Transverse colon (tissue), 4 donors: ENCODE data around the gene CCDC88B. TPM values are rescaled to one million over a fixed set of nuclear protein-coding genes. Genes with fewer than 3 reads are reported as not detected.

ENCODE experiments used
- DNase-seq: peaks from one replicate; pipeline ENCODE4 v3.0.0-alpha.2; 2019
- H3K27ac ChIP-seq, 4 donors: fragments of 200-600 bp; sonication (generic); 2 replicates each; pipeline ENCODE4 v1.5.1; 2016 to 2018; ENCODE audit warnings: inconsistent platforms in 4 of 4
- H3K27me3 ChIP-seq: fragments of 200-600 bp; sonication (generic); 2 replicates; pipeline ENCODE4 v1.5.1; 2017; ENCODE audit warnings: inconsistent platforms
- H3K36me3 ChIP-seq, 4 donors: fragments of 200-600 bp; sonication (generic); 2 replicates each; pipeline ENCODE4 v1.5.1; 2017 to 2019; ENCODE audit warnings: inconsistent platforms in 4 of 4
- H3K4me1 ChIP-seq, 4 donors: fragments of 200-600 bp; sonication (generic); 2 replicates each; pipeline ENCODE4 v1.5.1; 2017 to 2020; ENCODE audit warnings: inconsistent platforms in 4 of 4
- H3K4me3 ChIP-seq, 4 donors: fragments of 200-600 bp; sonication (generic); 1 replicate in 1 of 4; 2 replicates in 3 of 4; pipeline versions ENCODE4 v1.5.1 to v1.6.1; 2017 to 2019; ENCODE audit warnings: inconsistent platforms in 4 of 4
- H3K9me3 ChIP-seq, 2 donors: fragments of 200-600 bp; sonication (generic); 2 replicates each; pipeline ENCODE4 v1.5.1; 2017 to 2019; ENCODE audit warnings: inconsistent platforms in 2 of 2
- EP300 ChIP-seq: sonication (generic); formaldehyde crosslinking; IDR thresholded peaks from one replicate; pipeline ENCODE4 v1.6.1; 2017; ENCODE audit warnings: antibody characterized with exemption, low read depth
- POLR2A ChIP-seq: fragments of 450-650 bp; IDR thresholded peaks from one replicate; pipeline ENCODE4 v1.6.1; 2016; ENCODE audit warnings: antibody characterized with exemption, mild to moderate bottlenecking, moderate library complexity
- POLR2AphosphoS5 ChIP-seq, 3 donors: sonication (generic); formaldehyde crosslinking; IDR thresholded peaks; one replicate each; pipeline ENCODE4 v1.6.1; 2016; ENCODE audit warnings: antibody characterized with exemption in 3 of 3
- WGBS, 2 donors: methylation state at CpG; one replicate each; pipeline ENCODE4 v1.1.5; 2018; ENCODE audit warnings: low coverage in 1 of 2; 5-methylcytosine and 5-hydroxymethylcytosine counted together
- in situ Hi-C, 4 donors: fragments of 200-750 bp; cut with MboI; loops; one replicate each; pipeline versions ENCODE4 v1.15.0 to v1.15.1; 2017; ENCODE audit warnings: low sequenced_read_pairs in 3 of 4, low pct_ligation_motif_present in 1 of 4, low pct_unique_long_range_greater_than_20kb in 1 of 4
- intact Hi-C: fragments of 100-400 bp; cut with DNase I; formaldehyde crosslinking; loops from one replicate; pipeline ENCODE4 v1.15.1; 2023; ENCODE audit warnings: low total_unique reads
- total RNA-seq, 4 donors: library from RNA; depleted of rRNA; stranded (reverse); fragments of >200 nt; gene quantifications; one replicate each; pipeline ENCODE4 v1.1.0, GENCODE V29; 2016
- TF ChIP-seq, protein P1 (sequence below), 5 experiments: fragments of 200-600 bp in 3 of 5; fragments of 450-650 bp in 2 of 5; sonication (generic) in 3 of 5; IDR thresholded peaks; 1 replicate in 2 of 5; 2 replicates in 3 of 5; pipeline ENCODE4 v1.5.1; 2016 to 2017; ENCODE audit warnings: antibody characterized with exemption in 5 of 5, inconsistent platforms in 3 of 5, mild to moderate bottlenecking in 2 of 5, moderate library complexity in 1 of 5

CCDC88B gene
- total RNA-seq, 4 donors from 2014 or later = 24.8 to 203 (median 47.1) TPM

DNA sequence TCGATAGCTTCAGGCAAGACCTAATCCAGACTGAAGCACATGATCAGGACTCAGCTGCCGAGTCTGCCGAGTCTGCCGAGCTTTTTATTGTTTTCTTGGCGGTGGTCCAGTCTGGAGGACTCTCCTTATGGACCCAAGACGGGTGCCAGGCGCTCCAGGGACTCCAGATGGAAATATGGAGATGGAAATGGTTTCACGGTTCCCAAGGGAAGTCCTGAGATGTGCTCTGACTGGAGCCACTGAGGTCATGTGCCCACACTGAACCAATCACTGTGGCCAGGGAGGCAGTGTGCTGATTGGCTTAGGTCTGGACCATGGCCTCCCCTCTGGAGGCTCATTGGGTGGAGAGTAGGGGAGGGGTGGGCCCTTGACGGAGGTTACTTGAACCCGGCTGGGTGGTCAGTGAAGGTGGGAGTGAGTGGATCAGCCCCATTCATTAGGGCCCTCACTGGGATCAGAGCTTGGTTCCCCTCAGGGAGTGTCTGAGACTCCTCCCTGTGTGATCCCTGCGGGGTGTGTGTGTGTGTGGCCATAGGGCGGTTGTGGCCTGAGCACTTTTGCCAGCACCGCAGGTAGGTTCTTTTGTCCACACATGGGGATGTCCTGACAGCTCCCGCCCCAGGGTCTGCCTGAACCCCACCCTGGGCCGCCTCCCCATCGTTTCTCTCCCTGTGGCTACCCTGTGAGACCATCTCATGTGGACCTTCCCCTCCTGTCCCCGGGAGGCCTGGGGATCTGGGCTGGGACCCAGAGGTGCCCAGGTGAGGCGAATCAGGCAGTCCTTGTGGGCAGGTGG is 33.0 kb downstream of the CCDC88B start:
- peaks cover 0 to 16% (median 6%) of the 10 kb centered on the region in 4 donors for H3K36me3 ChIP-seq
- H3K27me3 ChIP-seq = no peaks in the 10 kb centered on the region
- no peaks in the 10 kb centered on the region for H3K9me3 ChIP-seq
- TF ChIP-seq EP300 (no peak), POLR2A (no peak), POLR2AphosphoS5 (IDR thresholded peaks at IDR 0.05) (no peak)
- TF ChIP-seq, protein P1, sequence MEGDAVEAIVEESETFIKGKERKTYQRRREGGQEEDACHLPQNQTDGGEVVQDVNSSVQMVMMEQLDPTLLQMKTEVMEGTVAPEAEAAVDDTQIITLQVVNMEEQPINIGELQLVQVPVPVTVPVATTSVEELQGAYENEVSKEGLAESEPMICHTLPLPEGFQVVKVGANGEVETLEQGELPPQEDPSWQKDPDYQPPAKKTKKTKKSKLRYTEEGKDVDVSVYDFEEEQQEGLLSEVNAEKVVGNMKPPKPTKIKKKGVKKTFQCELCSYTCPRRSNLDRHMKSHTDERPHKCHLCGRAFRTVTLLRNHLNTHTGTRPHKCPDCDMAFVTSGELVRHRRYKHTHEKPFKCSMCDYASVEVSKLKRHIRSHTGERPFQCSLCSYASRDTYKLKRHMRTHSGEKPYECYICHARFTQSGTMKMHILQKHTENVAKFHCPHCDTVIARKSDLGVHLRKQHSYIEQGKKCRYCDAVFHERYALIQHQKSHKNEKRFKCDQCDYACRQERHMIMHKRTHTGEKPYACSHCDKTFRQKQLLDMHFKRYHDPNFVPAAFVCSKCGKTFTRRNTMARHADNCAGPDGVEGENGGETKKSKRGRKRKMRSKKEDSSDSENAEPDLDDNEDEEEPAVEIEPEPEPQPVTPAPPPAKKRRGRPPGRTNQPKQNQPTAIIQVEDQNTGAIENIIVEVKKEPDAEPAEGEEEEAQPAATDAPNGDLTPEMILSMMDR (IDR thresholded peaks at IDR 0.05) = no peak
- 62% methylated on average over 16 of the region's 18 CpGs; no CpG with 5 or more reads in 1 of the 2 donors for WGBS, 2 donors
- peaks cover 0 to 4% (median 2%) of the 10 kb centered on the region in 4 donors for H3K4me1 ChIP-seq
- intact Hi-C loops (no loop called here), in situ Hi-C loops (no loop called here)
- H3K27ac ChIP-seq = no peak overlapping the region
- no peak for DNase-seq
- H3K4me3 ChIP-seq = peak overlapping the region in 2 of 4 donors; percentile 5 to 32

DNA sequence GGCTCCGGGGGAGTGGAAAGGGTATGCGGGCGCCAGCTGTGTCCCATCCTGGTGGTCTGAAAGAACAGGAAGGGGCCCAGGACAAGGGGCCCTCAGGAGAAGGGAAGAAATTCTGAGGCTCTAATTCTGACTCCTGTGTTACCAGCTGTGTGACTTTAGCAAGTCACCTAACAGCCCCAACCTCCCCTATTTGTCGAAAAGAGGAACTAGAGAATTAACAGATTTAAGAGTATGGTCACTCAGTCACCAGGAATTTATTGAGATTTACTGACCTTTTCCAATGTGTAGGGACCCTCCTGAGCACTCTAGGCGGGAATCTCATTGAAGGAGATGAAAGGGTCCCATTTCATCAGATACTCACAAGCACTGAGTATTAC is 33.6 kb downstream of the CCDC88B start:
- no peak for DNase-seq
- Histone ChIP-seq H3K4me3 (peak overlapping the region in 1 of 4 donors; percentile 32), H3K4me1 (peaks cover 0 to 9% (median 2%) of the 10 kb centered on the region in 4 donors), H3K27me3 (no peaks in the 10 kb centered on the region), H3K27ac (no peak overlapping the region), H3K9me3 (no peaks in the 10 kb centered on the region), H3K36me3 (peaks cover 0 to 16% (median 3%) of the 10 kb centered on the region in 4 donors)
- in situ Hi-C loops = no loop called here
- whole genome bisulfite sequencing, 2 donors = 60 to 62% methylated on average over 1 to 4 of the region's 5 CpGs
- TF ChIP-seq EP300 = no peak
- TF ChIP-seq, protein P1 (IDR thresholded peaks at IDR 0.05) = no peak
- intact Hi-C loops = no loop called here

DNA sequence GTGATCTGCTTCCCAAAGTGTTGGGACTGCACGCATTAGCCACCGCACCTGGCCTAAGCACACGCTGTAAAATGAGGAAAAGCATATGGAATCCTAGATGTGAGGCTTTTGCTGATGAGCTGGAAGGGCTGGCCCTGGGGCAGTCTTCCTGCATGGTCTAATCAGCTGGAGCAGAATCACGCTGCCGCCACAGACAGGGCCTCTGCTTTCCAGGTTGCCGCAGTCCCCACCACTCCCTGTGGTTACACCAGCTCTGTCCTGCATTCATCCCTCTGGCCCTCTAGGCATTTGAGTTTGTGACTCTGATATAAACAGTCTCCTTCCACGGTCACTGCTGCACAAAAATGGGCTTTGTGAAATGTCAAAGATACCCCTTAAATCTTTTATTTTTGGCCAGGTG is 36.1 kb downstream of the CCDC88B start:
- H3K9me3 ChIP-seq = no peaks in the 10 kb centered on the region
- TF ChIP-seq, protein P1 (IDR thresholded peaks at IDR 0.05) = no peak
- no peak for TF ChIP-seq POLR2A
- DNase-seq = no peak
- peaks cover 0 to 10% (median 2%) of the 10 kb centered on the region in 4 donors for H3K4me1 ChIP-seq
- no peak overlapping the region for H3K27ac ChIP-seq
- 94% methylated on average over 7 of the region's 7 CpGs; no CpG with 5 or more reads in 1 of the 2 donors for WGBS, 2 donors
- no peaks in the 10 kb centered on the region for H3K36me3 ChIP-seq
- H3K27me3 ChIP-seq = no peaks in the 10 kb centered on the region
- in situ Hi-C loops (no loop called here), intact Hi-C loops (no loop called here)
- no peak overlapping the region for H3K4me3 ChIP-seq

DNA sequence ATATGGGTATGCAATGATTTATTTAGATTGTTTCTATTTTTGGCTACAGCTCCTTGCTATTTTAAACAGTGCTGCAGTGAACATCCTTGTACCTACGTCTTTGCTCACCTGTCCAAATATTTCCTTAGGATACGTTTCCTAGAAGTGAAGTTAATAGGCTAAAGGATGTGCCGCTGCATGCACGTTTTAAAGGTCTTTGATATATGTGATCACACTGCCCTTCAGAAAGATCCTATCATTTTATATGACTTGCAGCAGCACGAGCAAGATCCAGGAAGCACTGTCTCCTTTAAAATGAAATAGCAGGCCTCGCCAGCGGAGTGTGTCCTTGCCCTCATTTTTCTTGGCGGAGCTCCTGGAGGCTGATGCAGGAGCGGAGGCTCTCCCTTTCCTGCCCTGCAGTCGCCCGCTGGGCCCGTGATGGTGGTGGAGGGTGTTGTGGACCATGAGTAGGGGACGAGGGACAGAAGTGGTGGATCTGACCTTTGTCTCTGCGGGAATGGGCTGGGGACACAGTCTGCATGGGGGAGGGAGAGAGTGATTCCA is 38.4 kb downstream of the CCDC88B start:
- Histone ChIP-seq H3K27ac (no peak overlapping the region), H3K4me1 (peaks cover 0 to 8% (median 0%) of the 10 kb centered on the region in 4 donors), H3K9me3 (no peaks in the 10 kb centered on the region), H3K4me3 (no peak overlapping the region), H3K36me3 (no peaks in the 10 kb centered on the region), H3K27me3 (no peaks in the 10 kb centered on the region)
- no peak for DNase-seq
- no peak for TF ChIP-seq POLR2A
- TF ChIP-seq, protein P1 (IDR thresholded peaks at IDR 0.05) = no peak
- TF ChIP-seq POLR2AphosphoS5 (IDR thresholded peaks at IDR 0.05) = no peak
- no peak for TF ChIP-seq EP300
- in situ Hi-C loops (no loop called here), intact Hi-C loops (no loop called here)
- 15 to 46% methylated on average over 5 to 14 of the region's 14 CpGs for WGBS, 2 donors
